C4-2B (cell line): Measurements from ENCODE around the gene CEP170.

Experiments
- ZFX ChIP-seq: fragments of 450-650 bp; IDR thresholded peaks from 2 replicates; pipeline ENCODE4 v1.6.1; 2017
- TF ChIP-seq, protein P1 (sequence below): fragments of 450-650 bp; conservative IDR thresholded peaks from 2 replicates; pipeline ENCODE4 v1.5.1; 2017; ENCODE audit warnings: mild to moderate bottlenecking

GRCh38 chr1:243258731-243259130 is 3.6 kb upstream of the CEP170 start:
- TF ChIP-seq, protein P1, sequence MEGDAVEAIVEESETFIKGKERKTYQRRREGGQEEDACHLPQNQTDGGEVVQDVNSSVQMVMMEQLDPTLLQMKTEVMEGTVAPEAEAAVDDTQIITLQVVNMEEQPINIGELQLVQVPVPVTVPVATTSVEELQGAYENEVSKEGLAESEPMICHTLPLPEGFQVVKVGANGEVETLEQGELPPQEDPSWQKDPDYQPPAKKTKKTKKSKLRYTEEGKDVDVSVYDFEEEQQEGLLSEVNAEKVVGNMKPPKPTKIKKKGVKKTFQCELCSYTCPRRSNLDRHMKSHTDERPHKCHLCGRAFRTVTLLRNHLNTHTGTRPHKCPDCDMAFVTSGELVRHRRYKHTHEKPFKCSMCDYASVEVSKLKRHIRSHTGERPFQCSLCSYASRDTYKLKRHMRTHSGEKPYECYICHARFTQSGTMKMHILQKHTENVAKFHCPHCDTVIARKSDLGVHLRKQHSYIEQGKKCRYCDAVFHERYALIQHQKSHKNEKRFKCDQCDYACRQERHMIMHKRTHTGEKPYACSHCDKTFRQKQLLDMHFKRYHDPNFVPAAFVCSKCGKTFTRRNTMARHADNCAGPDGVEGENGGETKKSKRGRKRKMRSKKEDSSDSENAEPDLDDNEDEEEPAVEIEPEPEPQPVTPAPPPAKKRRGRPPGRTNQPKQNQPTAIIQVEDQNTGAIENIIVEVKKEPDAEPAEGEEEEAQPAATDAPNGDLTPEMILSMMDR: no peak
- TF ChIP-seq ZFX: no peak
